Measurements from ENCODE around the gene GALT.

DNA sequence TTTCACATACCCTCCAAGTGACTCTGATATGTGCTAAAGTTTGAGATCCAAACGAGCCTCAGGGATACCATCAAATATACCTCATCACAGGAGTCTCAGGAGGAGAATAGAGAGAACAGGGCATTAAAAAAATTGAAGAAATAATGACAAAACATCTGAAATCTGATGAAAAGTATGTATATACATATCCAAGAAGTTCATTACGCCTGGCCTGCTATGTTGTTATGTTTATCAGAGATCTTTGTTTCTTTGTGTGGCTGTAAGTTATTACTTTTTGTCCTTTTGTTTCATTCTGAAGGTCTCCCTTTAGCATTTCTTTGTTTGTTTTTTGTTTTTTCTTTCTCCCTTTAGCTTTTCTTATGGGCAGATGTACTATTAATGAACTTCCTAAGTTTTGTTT, 47.1 kb downstream of the GALT start:
- TF ChIP-seq CTCF (IDR thresholded peaks at IDR 0.05; ENCODE audit: low read depth, low read length, poor library complexity, severe bottlenecking) = no peak
- no peak for TF ChIP-seq EZH2phosphoT487 (IDR thresholded peaks at IDR 0.05; ENCODE audit: borderline replicate concordance, low read length)

Data from DOHH2 (cell line).